Measurements from ENCODE around the gene EPHB2. TPM values are rescaled to one million over a fixed set of nuclear protein-coding genes. Genes with fewer than 3 reads are reported as not detected.

EPHB2 gene
- total and polyA plus RNA-seq, 2 of the 8 experiments (the other 6 are each of a cell fraction or from before 2014, with no cell fraction given) = 15.8 to 17.2 TPM

GRCh38 chr1:22917989-22918388 is 207.3 kb downstream of the EPHB2 start:
- POLR2A ChIA-PET (ENCODE audit: partially characterized antibody) = no interaction called here
- Histone ChIP-seq H2AK5ac (ENCODE audit: low read depth, low read length) (no peak overlapping the region), H3K56ac (replicated peaks; ENCODE audit: insufficient read length, low read depth, low read length) (no peak overlapping the region), H3K4me2 (ENCODE audit: insufficient read depth in 1 of 2, low read depth in 2 of 2, low read length in 2 of 2) (no peak overlapping the region), H3K23me2 (ENCODE audit: low read depth, low read length) (no peaks in the 10 kb centered on the region), H4K91ac (replicated peaks; ENCODE audit: insufficient read length, low read length) (no peak overlapping the region), H2BK5ac (ENCODE audit: low read depth, low read length) (no peak overlapping the region), H3K4me1 (replicated peaks in 1 of 4; ENCODE audit: control insufficient read depth in 3 of 4, insufficient read depth in 4 of 4, low read length in 3 of 4) (peaks cover 0 to 3% (median 0%) of the 10 kb centered on the region in 4 experiments; a peak in 2 of 7 replicates), H2AFZ (ENCODE audit: low read length) (no peak overlapping the region), H3K79me2 (ENCODE audit: control insufficient read depth in 1 of 2, insufficient read depth in 2 of 2, low read length in 2 of 2) (no peaks in the 10 kb centered on the region), H2BK120ac (replicated peaks; ENCODE audit: low read depth, low read length) (no peak overlapping the region), H3K79me1 (ENCODE audit: low read depth, low read length) (no peaks in the 10 kb centered on the region), H3K18ac (ENCODE audit: extremely low read depth, low read length) (no peak overlapping the region), H4K8ac (ENCODE audit: extremely low read depth, insufficient read depth, low read length) (no peak overlapping the region), H3K4me3 (ENCODE audit: extremely low read depth in 1 of 4, insufficient read depth in 2 of 4, low read depth in 3 of 4, low read length in 4 of 4) (no peak overlapping the region), H2BK20ac (ENCODE audit: low read length) (no peak overlapping the region), H3K9me3 (ENCODE audit: insufficient read depth in 2 of 2, low read depth in 1 of 2, low read length in 1 of 2) (no peaks in the 10 kb centered on the region), H3K27me3 (replicated peaks in 1 of 4; ENCODE audit: control insufficient read depth in 3 of 4, extremely low read depth in 1 of 4, insufficient read depth in 3 of 4, low read length in 3 of 4) (no peaks in the 10 kb centered on the region), H3K36me3 (ENCODE audit: control insufficient read depth in 2 of 4, insufficient read depth in 4 of 4, low read length in 3 of 4) (no peaks in the 10 kb centered on the region), H3K27ac (ENCODE audit: low read depth, low read length) (no peak overlapping the region), H4K20me1 (replicated peaks in 1 of 2; ENCODE audit: control insufficient read depth in 1 of 2, insufficient read depth in 2 of 2, low read length in 2 of 2) (no peaks in the 10 kb centered on the region), H3K23ac (ENCODE audit: insufficient read length) (no peak overlapping the region), H3K9ac (replicated peaks in 1 of 4; ENCODE audit: extremely low read depth in 1 of 4, low read depth in 3 of 4, low read length in 3 of 4) (no peak overlapping the region), H2BK15ac (ENCODE audit: low read length) (no peak overlapping the region), H3K14ac (ENCODE audit: insufficient read length) (no peak overlapping the region), H2BK12ac (ENCODE audit: low read depth, low read length) (no peak overlapping the region), H4K5ac (ENCODE audit: insufficient read length, low read depth, low read length) (no peak overlapping the region), H3K4ac (replicated peaks; ENCODE audit: insufficient read length, low read depth, low read length) (no peak overlapping the region)
- TF ChIP-seq NRF1 (IDR thresholded peaks at IDR 0.05; ENCODE audit: low read depth, low read length) (no peak), SAP30 (IDR thresholded peaks at IDR 0.05; ENCODE audit: insufficient read depth, insufficient replicate concordance, low read length) (no peak), CTBP2 (IDR thresholded peaks at IDR 0.05; ENCODE audit: borderline replicate concordance, insufficient read depth, insufficient read length, low read length) (no peak), RBBP5 (IDR thresholded peaks at IDR 0.05; ENCODE audit: borderline replicate concordance, low read depth, low read length) (no peak)
- CTCF ChIA-PET (ENCODE audit: partially characterized antibody) = interaction anchor here (0.6 to 3.1 kb wide), 4 partner anchors 14 to 1335 kb away, joined by 3 to 14 read pairs (median 3); no protein-coding TSS in a partner anchor
- DNase-seq (ENCODE audit: low read depth in 1 of 2, low spot score in 2 of 2) (no peak), FAIRE-seq (no peak)
- 79% methylated on average over 5 of the region's 5 CpGs; no CpG with 5 or more reads in 1 of the 2 experiments for WGBS, 2 experiments (ENCODE audit: extremely low coverage in 1 of 2, insufficient coverage in 1 of 2, insufficient read length in 1 of 2, insufficient replicate concordance in 2 of 2, low coverage in 1 of 2, low lambda C conversion rate in 2 of 2, missing lambda C conversion rate in 1 of 2)
